GM12878 (cell line): Measurements from ENCODE around the gene LMBR1. TPM values are rescaled to one million over a fixed set of nuclear protein-coding genes. Genes with fewer than 3 reads are reported as not detected.

Experiments
- ATAC-seq: fragments of 200-7000 bp; cut with Tn5 transposase; 3 replicates; pipeline ENCODE4 v1.9.1; 2020; ENCODE audit warnings: mild to moderate bottlenecking, moderate library complexity
- BruUV-seq: library from RNA; stranded (reverse); fragments of 400-500 nt; replicated peaks from 2 replicates; lab custom pipeline; 2021; lab: Mats Ljungman, UMichigan
- CTCF ChIA-PET: fragments of 300-600 bp; sonication (Branson Sonifier 250); formaldehyde crosslinking; extraction: SDS; loops from one replicate; lab custom pipeline; 2021; ENCODE audit warnings: inconsistent platforms; lab: Yijun Ruan, JAX
- POLR2A ChIA-PET: fragments of 350-600 bp; formaldehyde crosslinking; extraction: SDS; loops from one replicate; lab custom pipeline; 2021; ENCODE audit warnings: inconsistent platforms; lab: Charles Lee
- RAD21 ChIA-PET: fragments of 300-600 bp; sonication (Branson Sonifier 250); formaldehyde crosslinking; loops from one replicate; lab custom pipeline; 2023; ENCODE audit warnings: antibody characterized with exemption; ENCODE audit not compliant: unreplicated experiment; lab: Charles Lee
- SMC1A ChIA-PET: fragments of 300-600 bp; sonication (Branson Sonifier 250); formaldehyde crosslinking; loops from one replicate; lab custom pipeline; 2023; ENCODE audit not compliant: unreplicated experiment, uncharacterized antibody; lab: Charles Lee
- DNase-seq: peaks from one replicate; pipeline ENCODE4 v3.0.0-alpha.2; 2011; ENCODE audit warnings: low read depth, low spot score
- FAIRE-seq: peaks from 3 replicates; lab custom pipeline; 2011; peaks lifted over from hg19 to GRCh38; lab: Jason Lieb, UNC
- H2AFZ ChIP-seq: 2 replicates; pipeline ENCODE4 v1.6.0; 2011; ENCODE audit warnings: low read depth, low read length, control low read depth; ENCODE audit not compliant: control insufficient read depth
- H3K27ac ChIP-seq: 2 replicates; pipeline ENCODE4 v1.5.1; 2011; ENCODE audit warnings: control low read depth; ENCODE audit not compliant: control insufficient read depth, insufficient read depth
- H3K27me3 ChIP-seq, 2 experiments: replicated peaks in 1 of 2; 2 replicates each; pipeline versions ENCODE4 v1.6.0 to v1.6.1; 2011; ENCODE audit warnings: low read length in 1 of 2; ENCODE audit not compliant: control insufficient read depth in 2 of 2, insufficient read depth in 2 of 2
- H3K36me3 ChIP-seq, 2 experiments: 2 replicates each; pipeline ENCODE4 v1.5.1; 2011; ENCODE audit warnings: low read length in 1 of 2; ENCODE audit not compliant: control insufficient read depth in 2 of 2, insufficient read depth in 2 of 2
- H3K4me1 ChIP-seq: 2 replicates; pipeline ENCODE4 v1.6.1; 2011; ENCODE audit warnings: mild to moderate bottlenecking, low read length, moderate library complexity, mixed read lengths; ENCODE audit not compliant: control insufficient read depth, insufficient read depth
- H3K4me2 ChIP-seq: 2 replicates; pipeline ENCODE4 v1.6.0; 2011; ENCODE audit warnings: control low read depth; ENCODE audit not compliant: control insufficient read depth, insufficient read depth
- H3K4me3 ChIP-seq: fragments of 200-600 bp; sonication (generic); 2 replicates; pipeline ENCODE4 v1.5.1; 2016
- H3K79me2 ChIP-seq: 2 replicates; pipeline ENCODE4 v1.6.0; 2011; ENCODE audit warnings: low read length; ENCODE audit not compliant: control insufficient read depth, insufficient read depth
- H3K9ac ChIP-seq: 2 replicates; pipeline ENCODE4 v1.8.0; 2011; ENCODE audit warnings: low read length, control low read depth, mixed read lengths; ENCODE audit not compliant: control insufficient read depth, insufficient read depth
- H3K9me3 ChIP-seq: replicated peaks from 3 replicates; pipeline ENCODE4 v1.5.1; 2011; ENCODE audit warnings: mild to moderate bottlenecking, low read length; ENCODE audit not compliant: control insufficient read depth, insufficient read depth
- H4K20me1 ChIP-seq: 2 replicates; pipeline ENCODE4 v1.6.0; 2011; ENCODE audit not compliant: control insufficient read depth, insufficient read depth
- CBFB ChIP-seq: IDR thresholded peaks from 2 replicates; pipeline ENCODE4 v1.6.1; 2016; ENCODE audit warnings: antibody characterized with exemption, low read depth
- CTCF ChIP-seq, 3 experiments: IDR thresholded peaks in 2 of 3; conservative IDR thresholded peaks in 1 of 3; 2 replicates each; pipeline ENCODE4 v1.5.1; 2011; ENCODE audit warnings: low read depth in 3 of 3, low read length in 3 of 3, mild to moderate bottlenecking in 3 of 3, control low read depth in 2 of 3, moderate library complexity in 2 of 3, inconsistent platforms in 1 of 3, mixed read lengths in 1 of 3; ENCODE audit not compliant: control insufficient read depth in 2 of 3, insufficient read depth in 1 of 3; ENCODE audit errors: extremely low read depth in 1 of 3
- KDM1A ChIP-seq: fragments of 200-600 bp; sonication (generic); IDR thresholded peaks from 2 replicates; pipeline ENCODE4 v1.6.1; 2016; ENCODE audit warnings: borderline replicate concordance
- PAX5 ChIP-seq: IDR thresholded peaks from 2 replicates; pipeline ENCODE4 v1.6.1; 2011; ENCODE audit warnings: low read depth, low read length, borderline replicate concordance
- RAD51 ChIP-seq: fragments of 450-650 bp; IDR thresholded peaks from 2 replicates; pipeline ENCODE4 v1.6.1; 2016; ENCODE audit warnings: moderate library complexity, mild to moderate bottlenecking, inconsistent platforms
- STAT1 ChIP-seq: fragments of 450-650 bp; conservative IDR thresholded peaks from 2 replicates; pipeline ENCODE4 v1.6.1; 2014; ENCODE audit warnings: antibody characterized with exemption, mild to moderate bottlenecking
- WGBS: methylation state at CpG from one replicate; pipeline ENCODE4 v1.1.6; 2016; ENCODE audit warnings: low lambda C conversion rate; ENCODE audit not compliant: insufficient replicate concordance, insufficient coverage; ENCODE audit errors: missing lambda C conversion rate; 5-methylcytosine and 5-hydroxymethylcytosine counted together
- in situ Hi-C: fragments of 300-500 bp; cut with MboI; formaldehyde crosslinking; loops from 9 replicates; pipeline ENCODE4 v1.14.3; 2018; ENCODE audit warnings: mixed read lengths
- intact Hi-C: fragments of 100-400 bp; cut with micrococcal nuclease; formaldehyde crosslinking; loops from one replicate; pipeline ENCODE4 v1.14.2; 2022; ENCODE audit not compliant: unreplicated experiment
- polyA plus RNA-seq, 11 experiments: library from polyadenylated mRNA; depleted of rRNA in 4 of 11; unstranded in 6 of 11; stranded (reverse) in 5 of 11; fragments of >200 nt; fragmentation: Nextera tagmentation in 4 of 11; fragmentation: Illumina TruSeq in 1 of 11; extraction: Ambion mirVana in 4 of 11; extraction: Trizol in 1 of 11; gene quantifications; 1 replicate in 1 of 11; 2 replicates in 10 of 11; pipeline versions ENCODE4 v1.2.1 to v1.2.3, GENCODE V29; 2011 to 2016; ENCODE audit warnings: inconsistent platforms in 2 of 11, missing spikeins in 2 of 11, low read depth in 1 of 11
- total RNA-seq, 4 experiments: library from RNA; depleted of rRNA in 3 of 4; stranded (reverse); fragments of >200 nt in 3 of 4; fragmentation: Illumina TruSeq in 1 of 4; extraction: Trizol in 1 of 4; gene quantifications; 2 replicates each; pipeline versions ENCODE4 v1.2.1 to v1.2.3, GENCODE V29; 2013 to 2021

LMBR1 gene
- total and polyA plus RNA-seq, 10 of the 15 experiments (the other 5 are each of a cell fraction or from before 2014, with no cell fraction given) = 4.0 to 63.5 (median 28.8) TPM

- TF ChIP-seq KDM1A (no peak), RAD51 (no peak), CTCF (IDR thresholded peaks at IDR 0.05 in 2 of 3, conservative IDR thresholded peaks at IDR 0.05 in 1 of 3; ENCODE audit: control insufficient read depth in 2 of 3, extremely low read depth in 1 of 3, insufficient read depth in 1 of 3, low read depth in 3 of 3, low read length in 3 of 3) (no peak), STAT1 (no peak)
Observed at GRCh38 chr7:156668130-156668741, 224.7 kb downstream of the LMBR1 start (continued).

GRCh38 chr7:156667110-156667426, 225.9 kb downstream of the LMBR1 start:
- WGBS = 95% methylated on average over 1 of the region's 1 CpG
- ATAC-seq (no peak), DNase-seq (no peak)
- no peak for TF ChIP-seq CBFB
- TF ChIP-seq PAX5 = no peak
- TF ChIP-seq, all 136 proteins: peak for 0
- RAD21 ChIA-PET = interaction anchor here (0.6 kb wide), 1 partner anchor 497 kb away, joined by 3 read pairs; no protein-coding TSS in a partner anchor
- H2AFZ ChIP-seq = no peak overlapping the region
- H3K4me3 ChIP-seq = no peak overlapping the region
- H3K27ac ChIP-seq = no peak overlapping the region
- H3K9me3 ChIP-seq = no peaks in the 10 kb centered on the region
- no peaks in the 10 kb centered on the region for H3K4me1 ChIP-seq
- no peaks in the 10 kb centered on the region for H4K20me1 ChIP-seq
- no peaks in the 10 kb centered on the region for H3K27me3 ChIP-seq
- H3K9ac ChIP-seq = no peak overlapping the region
- BruUV-seq = no TSS peak
- CTCF ChIA-PET = interaction anchor here (0.9 to 2.7 kb wide), 2 partner anchors 26 to 104 kb away, joined by 3 to 5 read pairs; partner anchors contain the start of gene RNF32
- POLR2A ChIA-PET = no interaction called here
- in situ Hi-C loops = no loop called here
- H3K79me2 ChIP-seq = no peaks in the 10 kb centered on the region
- peaks cover 0 to 3% of the 10 kb centered on the region in 2 experiments; a peak in 2 of 4 replicates for H3K36me3 ChIP-seq
- SMC1A ChIA-PET = interaction anchor here (1.0 to 2.3 kb wide), 3 partner anchors 13 to 165 kb away, joined by 3 to 7 read pairs (median 4); no protein-coding TSS in a partner anchor
- intact Hi-C loops = no loop called here
- no peak overlapping the region for H3K4me2 ChIP-seq
- FAIRE-seq = no peak
